ENCODE results near the gene MORF4L2. TPM values are rescaled to one million over a fixed set of nuclear protein-coding genes. Genes with fewer than 3 reads are reported as not detected.
A peak's percentile ranks its signal among the peaks of the same experiment; 100 is the strongest.
"Not testable (repeated sequence)": the region's sequence is repeated elsewhere in the genome, so short reads cannot be mapped to it uniquely, and the experiment has no call there.

Gene MORF4L2
- total RNA-seq, 1 donor from 2014 or later: 1,394 TPM

- no peak overlapping the region for H2AFZ ChIP-seq (replicated peaks)
- Mint-ChIP-seq H3K36me3 (no peaks in the 10 kb centered on the region), H3K27me3 (ENCODE audit: insufficient read depth, low read depth) (peaks cover 3% of the 10 kb centered on the region), H3K4me3 (no peak overlapping the region), H3K27ac (no peak overlapping the region), H3K9me3 (peaks cover 6% of the 10 kb centered on the region), H3K4me1 (peaks cover 20% of the 10 kb centered on the region)
- no peak overlapping the region for H3K9ac ChIP-seq
- no peak for TF ChIP-seq CTCF (IDR thresholded peaks at IDR 0.05)
- no peak for TF ChIP-seq EZH2 (IDR thresholded peaks at IDR 0.05)
- TF ChIP-seq EZH2phosphoT487 (IDR thresholded peaks at IDR 0.05): no peak
- no peak overlapping the region for H3K4me2 ChIP-seq
- no peaks in the 10 kb centered on the region for H3F3A ChIP-seq (ENCODE audit: low read depth)
- no peaks in the 10 kb centered on the region for H3K27me3 ChIP-seq
- no peaks in the 10 kb centered on the region for H3K9me3 ChIP-seq (ENCODE audit: low read depth)
- no peak for DNase-seq (ENCODE audit: low spot score)
- H3K36me3 ChIP-seq: no peaks in the 10 kb centered on the region
- peaks cover 4% of the 10 kb centered on the region for H3K4me1 ChIP-seq
- H3K27ac ChIP-seq: no peak overlapping the region
- H3K79me2 ChIP-seq (ENCODE audit: low read depth): no peaks in the 10 kb centered on the region
- H4K20me1 ChIP-seq (ENCODE audit: low read depth): no peaks in the 10 kb centered on the region
- H3K4me3 ChIP-seq: no peak overlapping the region
These were observed 42.4 kb downstream of the MORF4L2 start for GRCh38 chrX:103644125-103644524.

GRCh38 chrX:103640401-103641155, 45.9 kb downstream of the MORF4L2 start:
- TF ChIP-seq CTCF (IDR thresholded peaks at IDR 0.05) (no peak), EZH2phosphoT487 (IDR thresholded peaks at IDR 0.05) (no peak), EZH2 (IDR thresholded peaks at IDR 0.05) (no peak)
- no peaks in the 10 kb centered on the region for H3K79me2 ChIP-seq (ENCODE audit: low read depth)
- peaks cover 15% of the 10 kb centered on the region for H3K4me1 ChIP-seq
- H3K9me3 Mint-ChIP-seq: no peaks in the 10 kb centered on the region
- H3K36me3 Mint-ChIP-seq: no peaks in the 10 kb centered on the region
- no peak overlapping the region for H3K9ac ChIP-seq
- no peak overlapping the region for H3K27ac ChIP-seq
- H3K27me3 ChIP-seq: no peaks in the 10 kb centered on the region
- H3K4me2 ChIP-seq: no peak overlapping the region
- no peak overlapping the region for H3K4me3 Mint-ChIP-seq
- peak overlapping the region; percentile 12 for H3K27ac Mint-ChIP-seq
- H4K20me1 ChIP-seq (ENCODE audit: low read depth): no peaks in the 10 kb centered on the region
- H3K4me1 Mint-ChIP-seq: peaks cover 35% of the 10 kb centered on the region
- H3K36me3 ChIP-seq: no peaks in the 10 kb centered on the region
- no peak for DNase-seq (ENCODE audit: low spot score)
- H3K4me3 ChIP-seq: no peak overlapping the region
- peaks cover 9% of the 10 kb centered on the region for H3F3A ChIP-seq (ENCODE audit: low read depth)
- peak overlapping the region; percentile 22 for H2AFZ ChIP-seq (replicated peaks)
- peaks cover 3% of the 10 kb centered on the region for H3K27me3 Mint-ChIP-seq (ENCODE audit: insufficient read depth, low read depth)
- no peaks in the 10 kb centered on the region for H3K9me3 ChIP-seq (ENCODE audit: low read depth)

GRCh38 chrX:103638479-103639346, 47.8 kb downstream of the MORF4L2 start:
- peaks cover 35% of the 10 kb centered on the region for H3K4me1 Mint-ChIP-seq
- not testable (repeated sequence) for H3K27me3 Mint-ChIP-seq (ENCODE audit: insufficient read depth, low read depth); H4K20me1 ChIP-seq (ENCODE audit: low read depth); H3K9ac ChIP-seq; H3K79me2 ChIP-seq (ENCODE audit: low read depth); H3K27ac ChIP-seq; H3K9me3 ChIP-seq (ENCODE audit: low read depth); H3K36me3 ChIP-seq; H3K27me3 ChIP-seq; H3K36me3 Mint-ChIP-seq; H3K9me3 Mint-ChIP-seq
- H3K4me3 ChIP-seq: peak overlapping the region; percentile 25
- peak overlapping the region; percentile 55 for H3K4me3 Mint-ChIP-seq
- H3F3A ChIP-seq (ENCODE audit: low read depth): peaks cover 12% of the 10 kb centered on the region
- DNase-seq (ENCODE audit: low spot score): peak; percentile 89
- H2AFZ ChIP-seq (replicated peaks): peak overlapping the region; percentile 99
- H3K27ac Mint-ChIP-seq: peak overlapping the region; percentile 90
- peak overlapping the region; percentile 75 for H3K4me2 ChIP-seq
- peaks cover 15% of the 10 kb centered on the region for H3K4me1 ChIP-seq

Data from neural progenitor cell (in vitro differentiated cells).